Measurements from ENCODE around the gene DNAJC24.

Gene DNAJC24

DNA sequence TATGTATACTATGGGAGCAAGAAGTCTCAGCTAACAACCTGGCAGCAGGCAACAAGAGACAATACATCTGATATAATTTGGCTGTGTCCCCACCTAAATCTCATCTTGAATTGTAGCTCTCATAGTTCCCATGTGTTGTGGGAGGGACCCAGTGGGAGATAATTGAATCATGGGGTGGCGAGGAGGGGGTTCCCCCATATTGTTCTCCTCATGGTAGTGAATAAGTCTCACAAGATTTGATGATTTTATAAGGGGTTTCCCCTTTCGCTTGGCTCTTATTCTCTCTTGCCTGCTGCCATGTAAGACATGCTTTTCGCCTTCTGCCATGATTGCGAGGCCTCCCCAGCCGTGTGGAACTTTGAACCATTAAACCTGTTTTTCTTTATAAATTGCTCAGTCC lies 6.2 kb downstream of the DNAJC24 start:
- TF ChIP-seq CTCF (IDR thresholded peaks at IDR 0.05; ENCODE audit: low read depth, low read length): no peak
- H3K4me3 ChIP-seq (ENCODE audit: low read depth, low read length): no peak overlapping the region

DNA sequence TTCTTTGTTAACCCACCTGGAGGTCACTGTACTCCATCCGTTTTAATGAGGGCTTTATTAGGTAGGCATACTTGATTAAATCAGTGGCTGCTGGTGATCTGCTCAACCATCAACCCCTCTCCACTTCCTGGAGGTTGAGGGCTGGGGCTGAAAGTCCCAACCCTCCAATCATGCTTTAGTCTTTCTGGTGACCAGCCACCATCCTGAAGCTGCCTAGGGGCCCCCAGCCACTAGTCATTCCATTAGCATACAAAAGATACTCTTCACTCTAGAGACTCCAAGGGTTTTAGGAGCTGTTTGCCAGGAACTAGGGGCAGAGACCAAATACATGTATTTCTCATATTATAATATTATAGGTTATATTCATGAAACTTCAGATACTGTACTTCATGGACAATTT lies 13.5 kb downstream of the DNAJC24 start:
- TF ChIP-seq CTCF (IDR thresholded peaks at IDR 0.05; ENCODE audit: low read depth, low read length): no peak
- H3K4me3 ChIP-seq (ENCODE audit: low read depth, low read length): no peak overlapping the region

DNA sequence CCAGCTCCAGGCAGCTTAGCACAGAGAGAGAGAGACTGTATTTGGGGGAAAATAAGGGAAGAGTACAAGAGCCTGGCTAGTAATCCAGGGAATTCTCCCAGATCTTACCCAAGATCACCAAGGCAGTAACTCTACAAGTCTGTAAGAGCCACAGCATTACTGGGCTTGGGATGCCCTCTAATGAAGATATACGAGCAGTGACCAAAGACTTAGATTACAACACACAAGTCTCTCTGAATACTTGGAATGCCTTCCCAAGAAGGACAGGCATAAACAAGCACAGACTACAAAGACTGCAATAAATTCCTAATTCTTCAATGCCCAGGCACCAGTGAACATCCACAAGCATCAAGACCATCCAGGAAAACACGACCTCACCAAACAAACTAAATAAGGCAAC lies 17.7 kb downstream of the DNAJC24 start:
- H3K4me3 ChIP-seq (ENCODE audit: low read depth, low read length): no peak overlapping the region
- TF ChIP-seq CTCF (IDR thresholded peaks at IDR 0.05; ENCODE audit: low read depth, low read length): no peak

DNA sequence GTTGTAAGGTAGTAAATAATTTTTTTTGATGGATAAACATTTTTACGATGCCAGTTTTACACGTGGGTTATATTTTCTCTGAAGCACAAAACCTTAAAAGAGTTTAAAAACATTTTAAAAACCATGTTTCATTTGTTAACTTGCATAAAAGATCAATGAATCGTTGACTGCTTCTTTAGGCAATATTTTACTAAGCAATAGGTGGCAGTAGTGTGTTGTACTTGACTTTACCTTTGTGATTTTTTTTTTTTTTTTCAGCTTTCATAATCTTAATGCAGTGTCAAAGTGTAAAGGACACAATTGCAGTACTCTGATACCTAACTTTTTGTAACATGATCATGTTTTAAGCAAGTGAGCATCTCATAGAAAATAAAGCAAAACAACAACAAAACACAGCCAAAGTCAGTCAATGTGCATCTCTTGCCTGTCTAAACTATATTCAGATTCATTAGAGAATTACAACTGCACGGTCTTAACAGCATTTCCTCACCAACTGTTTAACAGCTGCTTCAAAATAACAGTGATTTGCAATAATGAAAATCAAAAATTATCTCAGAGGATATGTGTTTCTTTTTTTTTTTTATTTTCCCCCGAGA lies 27.7 kb downstream of the DNAJC24 start:
- peak; percentile 20; the same call in 1 of the 2 replicates for TF ChIP-seq CTCF (IDR thresholded peaks at IDR 0.05; ENCODE audit: low read depth, low read length)
- H3K4me3 ChIP-seq (ENCODE audit: low read depth, low read length): no peak overlapping the region

DNA sequence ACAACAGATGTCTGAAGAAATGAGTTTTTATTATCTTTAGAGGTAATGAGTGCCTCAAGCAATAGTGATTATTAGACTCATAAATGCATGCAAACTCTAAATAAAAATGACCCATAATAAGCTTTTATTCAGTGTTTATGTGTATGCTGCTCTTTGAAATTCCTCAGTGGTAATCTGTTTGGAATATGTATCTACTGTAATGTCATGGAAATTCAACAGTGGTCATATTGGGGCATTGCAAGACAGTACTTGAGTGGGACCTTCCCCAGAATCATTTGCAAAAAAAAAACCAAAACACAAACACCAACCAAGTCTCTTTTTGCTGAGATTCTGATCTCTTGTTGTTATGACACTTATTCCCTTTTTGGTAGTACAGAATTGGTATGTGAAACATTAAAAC lies 35.0 kb downstream of the DNAJC24 start:
- no peak for TF ChIP-seq CTCF (IDR thresholded peaks at IDR 0.05; ENCODE audit: low read depth, low read length)
- H3K4me3 ChIP-seq (ENCODE audit: low read depth, low read length): no peak overlapping the region

DNA sequence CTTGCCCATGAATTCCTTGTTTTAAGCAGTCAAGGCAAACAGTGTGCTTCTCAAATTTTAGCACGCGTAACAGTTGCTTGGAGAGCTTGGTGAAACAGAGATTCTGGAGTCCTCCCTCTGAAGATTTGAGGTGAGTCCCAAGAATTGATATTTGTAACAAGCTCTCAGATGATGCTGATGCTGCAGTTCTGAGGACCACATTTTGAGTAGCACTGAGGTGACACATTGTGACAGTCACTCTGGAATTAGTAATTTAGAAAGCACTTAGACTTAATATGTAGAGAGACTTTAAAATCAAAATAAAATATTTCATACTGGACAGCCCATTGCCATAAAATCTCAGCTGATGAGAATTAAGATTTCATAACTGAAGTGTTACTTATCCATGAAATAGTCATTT lies 38.5 kb downstream of the DNAJC24 start:
- TF ChIP-seq CTCF (IDR thresholded peaks at IDR 0.05; ENCODE audit: low read depth, low read length): no peak
- H3K4me3 ChIP-seq (ENCODE audit: low read depth, low read length): no peak overlapping the region

- no peak for TF ChIP-seq CTCF (IDR thresholded peaks at IDR 0.05; ENCODE audit: low read depth, low read length)
- no peak overlapping the region for H3K4me3 ChIP-seq (ENCODE audit: low read depth, low read length)
Observed at GRCh38 chr11:31412946-31413345, 43.3 kb downstream of the DNAJC24 start.

Data from WI38 (cell line).